Smooth muscle cell of the pulmonary artery (primary cell): Measurements from ENCODE around the gene CSF3R. TPM values are rescaled to one million over a fixed set of nuclear protein-coding genes. Genes with fewer than 3 reads are reported as not detected.

Experiments used
- total RNA-seq: library from RNA; depleted of rRNA; stranded (reverse); fragments of >200 nt; gene quantifications from 2 replicates; pipeline ENCODE4 v1.2.3, GENCODE V29; 2014

Gene CSF3R
- under 0.01 TPM in 1 of 2 replicates, not detected in the other for total RNA-seq

GRCh38 chr1:36482724-36483388 is at the start of gene CSF3R:
Gene CSF3R (minus strand): TSS chr1:36482913. CDS start chr1:36479496, 3,417 bp downstream.

GRCh38 chr1:36463803-36464604 is 18.7 kb downstream of the CSF3R start, which contains the start of gene MRPS15:
Gene MRPS15 (minus strand): TSS chr1:36464384. CDS start chr1:36464275, 109 bp downstream.

GRCh38 chr1:36450270-36450918 is 32.3 kb downstream of the CSF3R start, which contains the start of gene OSCP1:
Gene OSCP1 (minus strand): TSS chr1:36450451. CDS start chr1:36450369, 82 bp downstream.

Other genes with a start within 250 kb of the CSF3R start
- 10.0 and 13.6 TPM in 2 replicates for gene SH3D21, start 176.5 kb downstream of the CSF3R start, total RNA-seq
- gene EVA1B, start 159.3 kb downstream of the CSF3R start, total RNA-seq, result 130 and 131 TPM in 2 replicates
- 15.6 and 18.5 TPM in 2 replicates for gene STK40, start 97.0 kb downstream of the CSF3R start, total RNA-seq
- gene LSM10, start 85.0 kb downstream of the CSF3R start, total RNA-seq, result 9.5 and 12.8 TPM in 2 replicates
- gene OSCP1, start 32.5 kb downstream of the CSF3R start, total RNA-seq, result 8.6 and 10.1 TPM in 2 replicates
- 39.2 and 41.0 TPM in 2 replicates for gene MRPS15, start 18.5 kb downstream of the CSF3R start, total RNA-seq